HG03097 (cell line): ENCODE results near the gene HEYL.

Experiments used
- ATAC-seq: cut with Tn5 transposase; IDR thresholded peaks from one replicate; pipeline ENCODE4 v1.9.1; 2021; ENCODE audit not compliant: unreplicated experiment, low FRiP score

HEYL gene

GRCh38 chr1:39642796-39643195 lies 3.4 kb upstream of the HEYL start:
- ATAC-seq: no peak

- ATAC-seq: no peak
Observed at GRCh38 chr1:39640861-39641260, 1.4 kb upstream of the HEYL start.

GRCh38 chr1:39638965-39639304 lies 508 bp downstream of the HEYL start:
- ATAC-seq: no peak

- no peak for ATAC-seq
Observed at GRCh38 chr1:39637361-39637760, 2.1 kb downstream of the HEYL start.

DNA sequence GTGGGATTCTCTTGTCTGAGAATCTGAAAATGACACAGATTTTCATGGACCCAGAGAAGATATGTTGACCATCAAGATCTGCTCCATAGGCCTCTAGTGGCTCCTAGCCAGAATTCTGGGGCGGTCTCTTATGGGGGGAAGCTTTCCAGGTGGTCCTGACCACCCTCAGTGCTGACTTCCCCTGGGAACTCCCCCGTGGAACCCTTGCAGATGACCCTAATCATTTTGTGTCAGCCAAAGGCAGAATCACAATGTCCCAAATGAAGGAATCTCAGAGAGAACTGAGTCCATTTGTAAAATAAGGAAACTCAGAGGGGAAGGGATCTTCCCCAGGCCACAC lies 3.6 kb downstream of the HEYL start:
- ATAC-seq: no peak

DNA sequence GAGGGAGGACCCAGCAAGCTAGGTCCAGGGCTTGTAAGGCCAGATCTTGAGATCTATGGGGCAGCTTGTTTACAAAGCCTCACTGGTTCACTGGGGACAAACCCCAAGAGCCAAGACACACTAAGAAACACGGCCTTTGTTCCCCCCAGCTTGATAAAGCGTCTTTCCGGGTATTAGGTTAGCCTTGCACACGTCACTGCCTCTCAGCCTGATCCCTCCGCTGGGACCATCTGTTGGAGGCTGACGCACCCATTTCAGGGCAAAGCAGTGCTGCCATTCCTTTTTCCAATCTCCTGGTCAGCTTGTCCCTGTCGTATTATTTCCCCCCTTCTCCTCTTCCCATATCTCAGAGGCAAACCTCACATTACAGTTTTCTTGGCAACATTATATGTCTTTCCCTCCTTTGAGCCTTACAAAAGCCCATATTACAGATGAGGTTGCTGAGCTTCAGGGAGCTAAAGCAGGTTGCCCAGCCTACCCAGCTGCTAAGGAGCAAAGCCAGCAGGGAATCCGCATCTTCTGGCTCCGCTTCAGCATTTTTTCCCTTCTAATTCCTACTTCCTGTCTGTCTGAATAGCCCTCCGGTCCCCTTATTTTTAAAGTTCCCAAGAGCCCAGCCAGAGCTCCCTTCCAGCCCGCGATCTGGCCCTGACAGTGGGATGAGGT lies 4.1 kb downstream of the HEYL start:
- no peak for ATAC-seq

DNA sequence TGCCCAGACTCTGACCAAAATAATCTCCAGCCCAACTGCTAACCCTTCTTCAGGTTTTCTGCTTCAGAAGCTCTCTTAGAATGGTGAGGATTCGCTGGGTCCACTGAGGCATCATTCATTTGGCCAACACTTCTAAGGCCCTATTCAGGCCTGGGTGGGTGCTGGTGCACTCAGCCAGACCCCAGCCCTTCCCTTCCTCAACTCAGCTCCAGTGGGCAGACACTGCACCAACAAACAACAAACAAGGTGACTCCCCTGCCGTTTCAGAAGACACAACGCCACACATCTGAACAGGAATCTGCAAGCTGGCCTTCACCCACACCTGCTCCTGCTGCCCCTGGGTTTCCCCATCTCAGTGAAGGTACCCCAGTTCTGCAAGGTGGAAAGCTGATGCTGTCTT lies 6.0 kb downstream of the HEYL start:
- ATAC-seq: no peak

- no peak for ATAC-seq
Observed at GRCh38 chr1:39632682-39633417, 6.6 kb downstream of the HEYL start.

- no peak for ATAC-seq
Observed at GRCh38 chr1:39632323-39632681, 7.1 kb downstream of the HEYL start.

- no peak for ATAC-seq
Observed at GRCh38 chr1:39631361-39632322, 7.8 kb downstream of the HEYL start.

DNA sequence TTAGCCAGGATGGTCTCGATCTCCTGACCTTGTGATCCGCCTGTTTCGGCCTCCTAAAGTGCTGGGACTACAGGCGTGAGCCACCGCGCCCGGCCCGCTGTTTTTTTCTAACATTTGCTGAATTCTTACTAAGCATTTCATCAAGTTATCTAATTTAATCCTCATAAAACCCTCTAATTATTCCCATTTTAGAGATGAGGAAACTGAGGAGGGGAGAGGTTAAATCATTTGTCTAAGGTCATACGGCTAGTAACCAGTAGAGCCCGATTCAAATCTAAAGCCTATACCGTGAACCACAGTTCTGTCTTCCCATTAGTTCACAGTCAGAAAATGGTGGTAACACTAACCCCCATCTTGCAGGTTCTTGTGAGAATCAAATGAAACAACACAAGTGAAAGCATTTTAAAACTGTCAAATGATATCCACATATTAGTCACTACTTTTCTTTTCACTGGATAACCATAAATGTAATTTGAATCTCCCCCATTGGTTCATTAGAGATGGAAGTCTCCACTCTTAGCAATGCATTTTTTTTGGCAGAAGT lies 10.6 kb downstream of the HEYL start:
- no peak for ATAC-seq

DNA sequence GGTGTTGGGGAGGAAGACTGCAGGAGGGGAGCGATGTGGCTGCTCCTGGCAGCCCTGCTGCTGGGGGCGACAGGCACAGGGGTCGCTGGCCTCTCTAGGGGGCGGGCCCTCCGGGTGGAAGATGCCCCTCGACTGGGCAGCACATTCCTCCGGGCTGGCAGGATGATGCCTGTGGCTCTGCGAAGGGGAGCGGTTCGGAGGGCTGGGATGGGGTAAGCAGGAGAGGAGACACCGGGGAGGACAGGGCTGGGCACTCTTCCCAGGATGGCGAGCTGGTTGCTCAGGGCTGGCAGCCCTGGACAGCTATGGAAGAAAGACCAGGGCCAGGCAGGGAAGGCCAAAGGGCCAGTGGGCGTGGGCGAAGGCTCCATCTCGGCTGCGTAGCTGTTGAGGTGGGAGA lies 12.8 kb downstream of the HEYL start:
- no peak for ATAC-seq

GRCh38 chr1:39625462-39626273 lies 13.8 kb downstream of the HEYL start:
- no peak for ATAC-seq

- ATAC-seq: no peak
Observed at GRCh38 chr1:39625009-39625408, 14.4 kb downstream of the HEYL start.

GRCh38 chr1:39623053-39623452 lies 16.4 kb downstream of the HEYL start:
- ATAC-seq: no peak

GRCh38 chr1:39622427-39622826 lies 17.0 kb downstream of the HEYL start:
- ATAC-seq: no peak

DNA sequence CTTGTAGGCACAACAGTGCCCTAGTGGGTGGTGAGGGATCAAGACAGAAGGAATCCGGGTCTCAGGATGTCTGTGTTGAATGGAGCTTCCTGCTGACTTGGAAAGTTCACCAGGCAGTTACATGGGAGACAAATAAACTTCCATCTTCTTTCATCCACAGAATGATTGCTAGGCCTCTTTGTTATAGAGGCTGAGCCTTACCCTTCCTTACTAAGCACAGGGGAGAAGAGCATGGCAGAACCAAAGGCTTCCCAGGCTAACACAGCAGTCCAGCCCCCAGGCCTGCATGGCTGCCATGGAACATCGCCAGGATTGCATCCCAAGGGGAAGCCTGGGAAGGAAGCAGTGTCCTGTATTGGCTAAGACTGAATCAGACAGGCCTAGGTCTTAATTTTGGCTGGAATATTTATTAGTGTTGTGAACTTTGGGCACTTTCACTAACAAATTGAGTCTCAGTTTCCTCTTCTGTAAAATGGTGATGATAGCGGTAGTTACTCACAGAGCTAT lies 18.7 kb downstream of the HEYL start:
- ATAC-seq: no peak

DNA sequence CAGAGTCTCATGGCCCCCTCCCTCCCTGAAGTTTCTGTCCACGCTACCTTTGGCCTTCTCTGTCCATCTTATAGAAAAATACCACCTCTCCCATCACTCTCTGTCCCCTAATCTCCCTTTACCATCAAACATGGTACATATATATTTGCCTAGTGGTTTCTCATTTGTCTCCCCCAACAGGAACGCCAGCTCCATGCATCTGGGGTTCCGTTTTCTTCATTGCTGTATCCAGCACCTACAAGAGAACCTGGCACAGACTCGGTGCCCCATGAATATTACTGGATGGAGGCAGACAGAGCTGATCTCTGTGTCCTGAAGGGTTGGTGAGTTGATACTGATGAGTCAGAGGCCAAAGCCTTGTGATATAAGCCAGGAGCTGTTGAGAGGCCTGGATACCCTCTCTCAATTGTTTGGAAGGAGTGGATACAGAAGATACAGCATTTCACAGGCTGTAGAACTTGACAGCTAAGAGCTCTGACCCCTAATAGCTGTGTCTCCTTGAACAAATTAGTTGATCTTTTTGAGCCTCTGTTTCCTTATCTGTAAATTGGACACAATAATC lies 21.9 kb downstream of the HEYL start:
- ATAC-seq: no peak

DNA sequence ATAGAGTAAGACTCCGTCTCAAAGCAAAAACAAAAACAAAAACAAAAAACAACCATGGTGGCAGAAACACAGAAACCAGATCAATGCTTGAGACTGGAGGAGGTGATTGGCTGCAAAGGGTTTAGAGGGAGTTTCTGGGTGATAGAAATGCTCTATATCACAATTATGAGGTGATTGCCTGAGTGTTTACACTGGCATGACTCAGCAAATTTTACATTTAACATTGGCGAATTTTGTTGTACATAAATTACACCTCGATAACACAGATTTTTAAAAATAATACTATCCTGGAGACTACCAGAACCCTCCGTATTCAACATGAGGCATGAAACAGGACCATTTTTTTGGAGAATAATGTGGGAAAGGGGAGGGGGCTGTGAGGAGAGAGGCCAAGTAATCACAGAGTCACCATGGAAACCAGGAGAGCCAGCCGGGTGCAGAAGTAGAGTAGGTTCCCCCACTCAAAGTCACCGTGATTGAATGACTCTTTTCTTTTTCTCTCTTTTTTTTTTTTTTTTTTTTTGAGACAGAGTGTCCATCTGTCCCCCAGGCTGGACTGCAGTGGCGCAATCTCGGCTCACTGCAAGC lies 24.3 kb downstream of the HEYL start:
- no peak for ATAC-seq

GRCh38 chr1:39614488-39614887 lies 25.0 kb downstream of the HEYL start:
- ATAC-seq: no peak
